Measurements from ENCODE around the gene PABPN1. TPM values are rescaled to one million over a fixed set of nuclear protein-coding genes. Genes with fewer than 3 reads are reported as not detected.

The PABPN1 gene
- total and polyA plus RNA-seq, 2 experiments from 2014 or later = 57.8 to 60.3 TPM

- no peak for DNase-seq
- H3K9me2 ChIP-seq (ENCODE audit: insufficient read depth) = no peaks in the 10 kb centered on the region
- H3K9ac ChIP-seq = no peak overlapping the region
- no peaks in the 10 kb centered on the region for H3F3A ChIP-seq (ENCODE audit: insufficient read depth)
- H3K27ac ChIP-seq = no peak overlapping the region
- H3K4me2 ChIP-seq (ENCODE audit: unreplicated experiment) = no peak overlapping the region
- H3K4me1 ChIP-seq (ENCODE audit: insufficient read depth) = peaks cover 9% of the 10 kb centered on the region; the same call in 1 of the 2 replicates
- no peaks in the 10 kb centered on the region for H3K27me3 ChIP-seq (replicated peaks; ENCODE audit: insufficient read depth)
- no peak overlapping the region for H3K4me3 ChIP-seq
- H4K20me1 ChIP-seq (ENCODE audit: insufficient read depth) = no peaks in the 10 kb centered on the region
- H3K79me2 ChIP-seq (ENCODE audit: insufficient read depth) = peaks cover 29% of the 10 kb centered on the region
- 96 to 97% methylated on average over 6 of the region's 6 CpGs for WGBS, 2 experiments (ENCODE audit: low coverage in 1 of 2, low lambda C conversion rate in 2 of 2, missing lambda C conversion rate in 2 of 2)
- H3K9me3 ChIP-seq (ENCODE audit: low read depth) = no peaks in the 10 kb centered on the region
- H3K36me3 ChIP-seq (ENCODE audit: low read depth) = no peaks in the 10 kb centered on the region
- in situ Hi-C loops (cut with MboI) = no loop called here
- no peak overlapping the region for H2AFZ ChIP-seq
- TF ChIP-seq EZH2phosphoT487 (IDR thresholded peaks at IDR 0.05; ENCODE audit: insufficient read depth, low read depth) = no peak
- TF ChIP-seq EZH2 (IDR thresholded peaks at IDR 0.05; ENCODE audit: insufficient read depth, poor library complexity, severe bottlenecking) = no peak
Observed at GRCh38 chr14:23281247-23281646, 40.0 kb upstream of the PABPN1 start.

GRCh38 chr14:23284654-23285529 is 36.4 kb upstream of the PABPN1 start:
- no peak for TF ChIP-seq EZH2 (IDR thresholded peaks at IDR 0.05; ENCODE audit: insufficient read depth, poor library complexity, severe bottlenecking)
- TF ChIP-seq EZH2phosphoT487 (IDR thresholded peaks at IDR 0.05; ENCODE audit: insufficient read depth, low read depth) = no peak
- Histone ChIP-seq H3K4me3 (peak overlapping the region; percentile 88), H3K27ac (peak overlapping the region; percentile 39), H2AFZ (peak overlapping the region; percentile 95), H3K9me3 (ENCODE audit: low read depth) (no peaks in the 10 kb centered on the region), H3K36me3 (ENCODE audit: low read depth) (no peaks in the 10 kb centered on the region), H3F3A (ENCODE audit: insufficient read depth) (peaks cover 7% of the 10 kb centered on the region), H3K79me2 (ENCODE audit: insufficient read depth) (peaks cover 29% of the 10 kb centered on the region), H4K20me1 (ENCODE audit: insufficient read depth) (no peaks in the 10 kb centered on the region), H3K9ac (peak overlapping the region; percentile 89), H3K4me1 (ENCODE audit: insufficient read depth) (peaks cover 15% of the 10 kb centered on the region), H3K4me2 (ENCODE audit: unreplicated experiment) (peak overlapping the region; percentile 92), H3K27me3 (replicated peaks; ENCODE audit: insufficient read depth) (no peaks in the 10 kb centered on the region), H3K9me2 (ENCODE audit: insufficient read depth) (no peaks in the 10 kb centered on the region)
- 23 to 25% methylated on average over 9 of the region's 9 CpGs for WGBS, 2 experiments (ENCODE audit: low coverage in 1 of 2, low lambda C conversion rate in 2 of 2, missing lambda C conversion rate in 2 of 2)
- DNase-seq = peak; percentile 51
- in situ Hi-C loops (cut with MboI) = no loop called here

GRCh38 chr14:23285530-23286019 is 35.7 kb upstream of the PABPN1 start:
- Histone ChIP-seq H3K4me3 (peak overlapping the region; percentile 88), H3K4me1 (ENCODE audit: insufficient read depth) (peaks cover 15% of the 10 kb centered on the region), H2AFZ (peak overlapping the region; percentile 95), H3K9me3 (ENCODE audit: low read depth) (no peaks in the 10 kb centered on the region), H3K79me2 (ENCODE audit: insufficient read depth) (peaks cover 24% of the 10 kb centered on the region), H3K9me2 (ENCODE audit: insufficient read depth) (no peaks in the 10 kb centered on the region), H3K36me3 (ENCODE audit: low read depth) (no peaks in the 10 kb centered on the region), H3K27ac (peak overlapping the region; percentile 39), H4K20me1 (ENCODE audit: insufficient read depth) (no peaks in the 10 kb centered on the region), H3K4me2 (ENCODE audit: unreplicated experiment) (peak overlapping the region; percentile 92), H3F3A (ENCODE audit: insufficient read depth) (peaks cover 7% of the 10 kb centered on the region), H3K9ac (peak overlapping the region; percentile 89), H3K27me3 (replicated peaks; ENCODE audit: insufficient read depth) (no peaks in the 10 kb centered on the region)
- in situ Hi-C loops (cut with MboI) = no loop called here
- no peak for TF ChIP-seq EZH2 (IDR thresholded peaks at IDR 0.05; ENCODE audit: insufficient read depth, poor library complexity, severe bottlenecking)
- TF ChIP-seq EZH2phosphoT487 (IDR thresholded peaks at IDR 0.05; ENCODE audit: insufficient read depth, low read depth) = no peak
- WGBS, 2 experiments (ENCODE audit: low coverage in 1 of 2, low lambda C conversion rate in 2 of 2, missing lambda C conversion rate in 2 of 2) = 0% methylated on average over 9 to 21 of the region's 22 CpGs
- DNase-seq = peak; percentile 42

- H3F3A ChIP-seq (ENCODE audit: insufficient read depth) = peaks cover 7% of the 10 kb centered on the region
- H4K20me1 ChIP-seq (ENCODE audit: insufficient read depth) = no peaks in the 10 kb centered on the region
- peaks cover 15% of the 10 kb centered on the region for H3K4me1 ChIP-seq (ENCODE audit: insufficient read depth)
- peak; percentile 100 for DNase-seq
- 3% methylated on average over 34 to 51 of the region's 53 CpGs for WGBS, 2 experiments (ENCODE audit: low coverage in 1 of 2, low lambda C conversion rate in 2 of 2, missing lambda C conversion rate in 2 of 2)
- H3K9me3 ChIP-seq (ENCODE audit: low read depth) = no peaks in the 10 kb centered on the region
- peak within 1 kb of the TSS; percentile 84 for H3K27ac ChIP-seq
- peak within 1 kb of the TSS; percentile 89 for H3K9ac ChIP-seq
- in situ Hi-C loops (cut with MboI) = no loop called here
- no peak for TF ChIP-seq EZH2 (IDR thresholded peaks at IDR 0.05; ENCODE audit: insufficient read depth, poor library complexity, severe bottlenecking)
- TF ChIP-seq EZH2phosphoT487 (IDR thresholded peaks at IDR 0.05; ENCODE audit: insufficient read depth, low read depth) = no peak
- peaks cover 24% of the 10 kb centered on the region for H3K79me2 ChIP-seq (ENCODE audit: insufficient read depth)
- no peaks in the 10 kb centered on the region for H3K27me3 ChIP-seq (replicated peaks; ENCODE audit: insufficient read depth)
- no peaks in the 10 kb centered on the region for H3K36me3 ChIP-seq (ENCODE audit: low read depth)
- H3K9me2 ChIP-seq (ENCODE audit: insufficient read depth) = no peaks in the 10 kb centered on the region
- peak within 1 kb of the TSS; percentile 88 for H3K4me3 ChIP-seq
- H3K4me2 ChIP-seq (ENCODE audit: unreplicated experiment) = peak within 1 kb of the TSS; percentile 92
- H2AFZ ChIP-seq = peak within 1 kb of the TSS; percentile 95
Observed at GRCh38 chr14:23286020-23286901, 35.0 kb upstream of the PABPN1 start, which contains the start of gene HOMEZ. TSS of gene HOMEZ (minus strand) at chr14:23286132. CDS start at chr14:23285952, 180 bp downstream.
